ENCODE measurements around the gene TMCC1.

DNA sequence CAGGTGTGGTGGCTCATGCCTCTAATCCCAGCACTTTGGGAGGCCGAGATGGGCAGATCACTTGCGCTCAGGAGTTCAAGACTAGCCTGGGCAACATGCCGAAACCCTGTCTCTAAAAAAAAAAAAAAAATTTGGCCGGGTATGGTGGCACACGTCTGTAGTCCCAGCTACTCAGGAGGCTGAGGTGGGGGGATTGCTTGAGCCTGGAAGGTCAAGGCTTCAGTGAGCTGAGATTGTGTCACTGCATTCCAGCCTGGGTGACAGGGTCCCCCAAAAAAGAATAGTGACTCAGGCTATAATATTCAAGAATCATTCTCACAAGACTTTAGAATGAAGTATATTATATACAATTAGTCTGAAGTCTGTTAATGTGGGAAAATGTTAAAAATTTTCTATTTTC, 216.5 kb downstream of the TMCC1 start:
- TF ChIP-seq, protein P1, sequence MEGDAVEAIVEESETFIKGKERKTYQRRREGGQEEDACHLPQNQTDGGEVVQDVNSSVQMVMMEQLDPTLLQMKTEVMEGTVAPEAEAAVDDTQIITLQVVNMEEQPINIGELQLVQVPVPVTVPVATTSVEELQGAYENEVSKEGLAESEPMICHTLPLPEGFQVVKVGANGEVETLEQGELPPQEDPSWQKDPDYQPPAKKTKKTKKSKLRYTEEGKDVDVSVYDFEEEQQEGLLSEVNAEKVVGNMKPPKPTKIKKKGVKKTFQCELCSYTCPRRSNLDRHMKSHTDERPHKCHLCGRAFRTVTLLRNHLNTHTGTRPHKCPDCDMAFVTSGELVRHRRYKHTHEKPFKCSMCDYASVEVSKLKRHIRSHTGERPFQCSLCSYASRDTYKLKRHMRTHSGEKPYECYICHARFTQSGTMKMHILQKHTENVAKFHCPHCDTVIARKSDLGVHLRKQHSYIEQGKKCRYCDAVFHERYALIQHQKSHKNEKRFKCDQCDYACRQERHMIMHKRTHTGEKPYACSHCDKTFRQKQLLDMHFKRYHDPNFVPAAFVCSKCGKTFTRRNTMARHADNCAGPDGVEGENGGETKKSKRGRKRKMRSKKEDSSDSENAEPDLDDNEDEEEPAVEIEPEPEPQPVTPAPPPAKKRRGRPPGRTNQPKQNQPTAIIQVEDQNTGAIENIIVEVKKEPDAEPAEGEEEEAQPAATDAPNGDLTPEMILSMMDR (IDR thresholded peaks at IDR 0.05) = no peak
- TF ChIP-seq POLR2A (IDR thresholded peaks at IDR 0.05) = no peak
